Testis (tissue), 3 donors: ENCODE results near the gene THSD4. TPM values are rescaled to one million over a fixed set of nuclear protein-coding genes. Genes with fewer than 3 reads are reported as not detected.

ENCODE experiments used
- DNase-seq: peaks from one replicate; pipeline ENCODE4 v3.0.0-alpha.2; 2019
- H3K27ac ChIP-seq, 2 donors: fragments of 200-600 bp; sonication (generic); one replicate each; pipeline ENCODE4 v1.5.1; 2019
- H3K27me3 ChIP-seq: fragments of 200-600 bp; sonication (generic); one replicate; pipeline ENCODE4 v1.5.1; 2019
- H3K36me3 ChIP-seq: fragments of 200-600 bp; sonication (generic); one replicate; pipeline ENCODE4 v1.5.1; 2017; ENCODE audit warnings: low read depth; ENCODE audit errors: missing control alignments
- H3K4me1 ChIP-seq: fragments of 200-600 bp; sonication (generic); one replicate; pipeline ENCODE4 v1.5.1; 2019
- H3K4me3 ChIP-seq, 2 donors: fragments of 200-600 bp; sonication (generic); one replicate each; pipeline ENCODE4 v1.5.1; 2017 to 2019
- H3K9me3 ChIP-seq: fragments of 200-600 bp; sonication (generic); one replicate; pipeline ENCODE4 v1.5.1; 2017
- POLR2A ChIP-seq: fragments of 450-650 bp; IDR thresholded peaks from one replicate; pipeline ENCODE4 v1.6.1; 2017; ENCODE audit warnings: antibody characterized with exemption, mild to moderate bottlenecking, moderate library complexity
- WGBS, 2 donors: methylation state at CpG; one replicate each; pipeline ENCODE4 v1.1.5; 2018; 5-methylcytosine and 5-hydroxymethylcytosine counted together
- intact Hi-C: fragments of 100-400 bp; cut with DNase I; formaldehyde crosslinking; loops from one replicate; pipeline ENCODE4 v1.15.1; 2023; ENCODE audit warnings: low total_unique reads
- polyA plus RNA-seq: library from polyadenylated mRNA; stranded (reverse); fragments of 350-450 nt; fragmentation: Illumina TruSeq; extraction: RNeasy Lipid Tissue Mini Kit (QIAGEN cat#74804); gene quantifications from one replicate; pipeline ENCODE4 v1.2.3, GENCODE V29; 2014; ENCODE audit warnings: low read depth, low replicate concordance; ENCODE audit not compliant: insufficient read depth
- total RNA-seq, 2 donors: library from RNA; depleted of rRNA; stranded (reverse); fragments of >200 nt; gene quantifications; one replicate each; pipeline ENCODE4 v1.2.3, GENCODE V29; 2016
- TF ChIP-seq, protein P1 (sequence below), 3 experiments: fragments of 450-650 bp in 2 of 3; fragments of 200-600 bp in 1 of 3; sonication (generic) in 1 of 3; IDR thresholded peaks; one replicate each; pipeline ENCODE4 v1.5.1; 2016 to 2019; ENCODE audit warnings: antibody characterized with exemption in 3 of 3, mild to moderate bottlenecking in 2 of 3, moderate library complexity in 1 of 3

Gene THSD4
- total and polyA plus RNA-seq, 3 donors from 2014 or later: 14.3 to 21.5 (median 18.2) TPM

DNA sequence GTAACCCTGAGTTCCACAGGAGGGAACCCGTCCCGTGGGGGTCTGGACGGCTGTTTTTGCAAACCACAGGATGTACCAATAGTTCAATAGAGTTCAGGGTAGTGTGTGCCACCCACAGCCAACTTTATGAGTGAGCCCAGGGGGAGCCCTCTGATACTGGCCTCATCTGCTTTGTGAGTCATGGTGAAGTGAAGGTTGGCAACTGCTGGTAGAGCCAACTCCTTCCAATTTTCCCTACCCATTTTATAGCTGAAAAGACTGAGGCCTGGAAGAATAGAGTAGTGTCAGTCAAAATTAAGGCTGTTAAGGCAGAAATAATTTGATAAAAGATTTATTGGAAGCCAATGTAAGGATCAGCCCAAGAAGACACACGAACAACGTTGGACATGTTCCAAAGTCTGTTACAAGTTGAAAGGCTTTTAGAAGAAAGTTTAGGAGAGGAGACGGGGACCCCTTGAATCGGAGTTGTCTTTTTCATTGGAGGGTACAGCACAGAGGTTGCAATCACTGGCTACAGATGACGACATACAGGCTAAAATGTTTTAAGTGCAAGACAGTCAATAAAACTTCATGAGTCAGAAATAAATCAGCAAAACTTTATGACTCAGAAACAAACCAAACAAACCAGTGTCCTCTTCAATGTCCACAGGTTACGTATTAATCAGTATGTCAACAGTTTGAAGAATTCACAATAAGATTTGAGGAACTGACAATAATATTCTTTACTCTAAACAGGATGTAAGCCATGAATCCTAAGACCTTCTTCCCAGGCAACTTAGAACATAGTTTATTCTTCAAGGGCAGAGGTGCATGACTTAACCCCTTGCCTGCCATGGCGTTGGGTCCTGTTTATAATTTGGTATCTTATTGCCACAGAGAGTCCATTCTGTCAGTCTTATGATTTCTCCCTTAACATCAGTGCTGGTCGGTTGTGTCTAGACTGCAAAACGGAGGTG lies 632.1 kb downstream of the THSD4 start:
- no peaks in the 10 kb centered on the region for H3K27me3 ChIP-seq
- intact Hi-C loops: no loop called here
- no peak for TF ChIP-seq POLR2A
- H3K4me3 ChIP-seq: no peak overlapping the region
- H3K4me1 ChIP-seq: no peaks in the 10 kb centered on the region
- H3K27ac ChIP-seq: no peak overlapping the region
- H3K36me3 ChIP-seq: no peaks in the 10 kb centered on the region
- WGBS, 2 donors: 81 to 89% methylated on average over 12 of the region's 12 CpGs
- no peaks in the 10 kb centered on the region for H3K9me3 ChIP-seq
- no peak for DNase-seq

DNA sequence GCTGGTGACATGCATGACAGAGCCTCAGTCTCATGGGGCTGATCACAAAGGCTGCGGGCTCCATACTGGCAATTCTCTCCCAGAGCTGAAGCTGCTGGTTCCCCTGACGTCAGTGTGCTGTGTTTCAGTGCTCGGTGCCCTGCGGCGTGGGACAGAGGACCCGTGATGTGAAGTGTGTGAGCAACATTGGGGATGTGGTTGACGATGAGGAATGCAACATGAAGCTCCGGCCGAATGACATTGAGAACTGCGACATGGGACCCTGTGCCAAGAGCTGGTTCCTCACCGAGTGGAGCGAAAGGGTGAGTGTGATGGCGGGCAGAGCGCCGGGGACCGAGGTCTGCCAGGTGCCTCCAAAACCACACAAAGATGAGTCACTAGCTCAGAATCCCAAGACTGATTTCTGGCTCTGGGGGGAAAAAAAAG lies 633.0 kb downstream of the THSD4 start:
- Histone ChIP-seq H3K27me3 (no peaks in the 10 kb centered on the region), H3K4me3 (no peak overlapping the region), H3K27ac (no peak overlapping the region), H3K9me3 (no peaks in the 10 kb centered on the region), H3K4me1 (no peaks in the 10 kb centered on the region), H3K36me3 (no peaks in the 10 kb centered on the region)
- 85 to 96% methylated on average over 16 of the region's 16 CpGs for WGBS, 2 donors
- no peak for TF ChIP-seq POLR2A
- TF ChIP-seq, protein P1, sequence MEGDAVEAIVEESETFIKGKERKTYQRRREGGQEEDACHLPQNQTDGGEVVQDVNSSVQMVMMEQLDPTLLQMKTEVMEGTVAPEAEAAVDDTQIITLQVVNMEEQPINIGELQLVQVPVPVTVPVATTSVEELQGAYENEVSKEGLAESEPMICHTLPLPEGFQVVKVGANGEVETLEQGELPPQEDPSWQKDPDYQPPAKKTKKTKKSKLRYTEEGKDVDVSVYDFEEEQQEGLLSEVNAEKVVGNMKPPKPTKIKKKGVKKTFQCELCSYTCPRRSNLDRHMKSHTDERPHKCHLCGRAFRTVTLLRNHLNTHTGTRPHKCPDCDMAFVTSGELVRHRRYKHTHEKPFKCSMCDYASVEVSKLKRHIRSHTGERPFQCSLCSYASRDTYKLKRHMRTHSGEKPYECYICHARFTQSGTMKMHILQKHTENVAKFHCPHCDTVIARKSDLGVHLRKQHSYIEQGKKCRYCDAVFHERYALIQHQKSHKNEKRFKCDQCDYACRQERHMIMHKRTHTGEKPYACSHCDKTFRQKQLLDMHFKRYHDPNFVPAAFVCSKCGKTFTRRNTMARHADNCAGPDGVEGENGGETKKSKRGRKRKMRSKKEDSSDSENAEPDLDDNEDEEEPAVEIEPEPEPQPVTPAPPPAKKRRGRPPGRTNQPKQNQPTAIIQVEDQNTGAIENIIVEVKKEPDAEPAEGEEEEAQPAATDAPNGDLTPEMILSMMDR (IDR thresholded peaks at IDR 0.05): no peak
- no peak for DNase-seq
- intact Hi-C loops: no loop called here

DNA sequence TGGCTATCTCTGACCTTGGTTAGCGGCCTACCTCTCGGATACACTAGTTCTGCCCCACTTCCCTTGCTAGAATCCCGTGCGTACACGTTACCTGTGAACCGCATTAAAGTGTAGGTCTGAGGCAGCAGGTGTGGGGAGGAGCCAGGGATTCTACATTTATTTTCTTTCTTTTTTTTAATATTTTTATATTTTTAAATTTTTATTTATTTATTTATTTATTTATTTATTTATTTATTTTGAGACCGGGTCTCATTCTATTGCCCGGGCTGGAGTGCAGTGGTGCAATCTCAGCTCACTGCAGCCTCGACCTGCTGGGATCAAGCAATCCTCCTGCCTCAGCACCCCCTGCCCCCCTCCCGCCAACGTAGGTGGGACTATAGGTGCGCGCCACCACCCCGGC lies 634.2 kb downstream of the THSD4 start:
- H3K36me3 ChIP-seq: no peaks in the 10 kb centered on the region
- DNase-seq: no peak
- no peaks in the 10 kb centered on the region for H3K9me3 ChIP-seq
- no peak overlapping the region for H3K27ac ChIP-seq
- intact Hi-C loops: no loop called here
- H3K27me3 ChIP-seq: no peaks in the 10 kb centered on the region
- no peak overlapping the region for H3K4me3 ChIP-seq
- WGBS, 2 donors: 93 to 97% methylated on average over 14 of the region's 14 CpGs
- no peaks in the 10 kb centered on the region for H3K4me1 ChIP-seq
- TF ChIP-seq, protein P1 (IDR thresholded peaks at IDR 0.05): no peak
- no peak for TF ChIP-seq POLR2A

DNA sequence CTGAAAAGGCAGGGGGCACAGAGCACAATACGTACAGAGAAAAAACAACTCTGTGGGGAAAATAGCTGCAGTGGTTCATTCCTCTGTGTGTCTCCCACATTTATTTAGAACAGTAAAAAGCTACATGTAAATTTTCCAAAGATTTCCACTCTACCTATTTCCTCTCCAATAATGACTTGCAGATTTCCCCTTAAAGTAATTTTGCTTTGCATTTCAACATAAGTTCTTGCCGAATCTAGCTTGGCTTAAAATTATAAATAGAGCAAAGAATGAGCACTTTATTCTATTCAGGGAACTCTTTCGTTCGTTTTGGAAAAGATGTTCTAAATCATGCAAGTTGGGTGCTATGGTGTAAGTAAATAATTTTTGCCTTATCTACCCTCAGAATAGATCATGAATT lies 636.9 kb downstream of the THSD4 start:
- Histone ChIP-seq H3K27ac (no peak overlapping the region), H3K27me3 (no peaks in the 10 kb centered on the region), H3K36me3 (no peaks in the 10 kb centered on the region), H3K4me3 (no peak overlapping the region), H3K9me3 (no peaks in the 10 kb centered on the region), H3K4me1 (no peaks in the 10 kb centered on the region)
- intact Hi-C loops: no loop called here
- 63 to 83% methylated on average over 4 of the region's 4 CpGs for whole genome bisulfite sequencing, 2 donors
- DNase-seq: no peak
- TF ChIP-seq, protein P1 (IDR thresholded peaks at IDR 0.05): no peak
- no peak for TF ChIP-seq POLR2A

DNA sequence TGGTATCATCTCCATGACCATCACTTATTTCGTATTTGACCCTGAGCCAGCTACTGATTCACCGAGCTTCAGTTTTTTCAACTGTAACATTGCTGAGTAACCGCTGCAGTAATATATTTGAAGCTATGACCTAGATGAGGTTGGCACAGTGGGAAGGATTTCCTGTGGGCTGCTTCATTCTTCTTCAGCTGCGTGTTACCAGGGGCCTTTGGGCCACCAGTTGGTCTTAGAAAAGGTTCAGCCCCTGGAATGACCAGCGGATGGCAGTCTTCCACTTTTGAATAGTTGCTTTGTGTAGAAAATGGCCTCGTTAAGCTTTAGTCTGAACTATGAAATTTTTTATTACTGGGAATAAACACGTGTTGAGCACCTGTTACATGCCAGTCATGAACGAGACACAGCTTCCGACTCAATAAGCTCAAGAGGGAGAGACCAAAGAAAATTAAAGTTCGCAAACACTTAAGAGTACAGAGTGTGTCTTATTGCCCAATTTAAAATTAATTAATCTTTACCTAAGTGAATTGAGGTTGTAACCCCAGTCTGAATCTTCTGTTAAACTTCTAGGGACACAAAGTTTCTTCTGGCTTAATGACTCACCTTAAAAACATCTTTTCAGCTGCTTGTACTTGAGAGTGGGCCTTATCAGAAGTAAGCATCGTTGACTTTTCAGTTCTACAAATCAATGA lies 637.5 kb downstream of the THSD4 start:
- no peaks in the 10 kb centered on the region for H3K4me1 ChIP-seq
- H3K27me3 ChIP-seq: no peaks in the 10 kb centered on the region
- H3K4me3 ChIP-seq: no peak overlapping the region
- TF ChIP-seq, protein P1 (IDR thresholded peaks at IDR 0.05): peak in 1 of 3 experiments; percentile 20
- no peak for TF ChIP-seq POLR2A
- intact Hi-C loops: no loop called here
- WGBS, 2 donors: 68 to 73% methylated on average over 11 of the region's 11 CpGs
- H3K36me3 ChIP-seq: no peaks in the 10 kb centered on the region
- H3K27ac ChIP-seq: no peak overlapping the region
- peak; percentile 60 for DNase-seq
- H3K9me3 ChIP-seq: no peaks in the 10 kb centered on the region
